Neuron (in vitro differentiated cells): ENCODE results near the gene STRADA.

Experiments
- H2AFZ ChIP-seq: one replicate; pipeline ENCODE4 v1.6.1; 2013; ENCODE audit warnings: low read depth, mild to moderate bottlenecking, inconsistent platforms, low read length, moderate library complexity
- H3K27me3 ChIP-seq: one replicate; pipeline ENCODE4 v1.6.1; 2013; ENCODE audit warnings: low read length; ENCODE audit not compliant: insufficient read depth
- H3K36me3 ChIP-seq: one replicate; pipeline ENCODE4 v1.6.1; 2013; ENCODE audit warnings: low read length; ENCODE audit not compliant: insufficient read depth
- H3K4me1 ChIP-seq: one replicate; pipeline ENCODE4 v1.6.1; 2013; ENCODE audit warnings: low read length; ENCODE audit not compliant: insufficient read depth
- H3K4me3 ChIP-seq: 2 replicates; pipeline ENCODE4 v1.5.1; 2013; ENCODE audit warnings: mild to moderate bottlenecking, low read length, moderate library complexity
- H3K9me3 ChIP-seq: one replicate; pipeline ENCODE4 v1.6.1; 2013; ENCODE audit warnings: low read length

Gene STRADA

DNA sequence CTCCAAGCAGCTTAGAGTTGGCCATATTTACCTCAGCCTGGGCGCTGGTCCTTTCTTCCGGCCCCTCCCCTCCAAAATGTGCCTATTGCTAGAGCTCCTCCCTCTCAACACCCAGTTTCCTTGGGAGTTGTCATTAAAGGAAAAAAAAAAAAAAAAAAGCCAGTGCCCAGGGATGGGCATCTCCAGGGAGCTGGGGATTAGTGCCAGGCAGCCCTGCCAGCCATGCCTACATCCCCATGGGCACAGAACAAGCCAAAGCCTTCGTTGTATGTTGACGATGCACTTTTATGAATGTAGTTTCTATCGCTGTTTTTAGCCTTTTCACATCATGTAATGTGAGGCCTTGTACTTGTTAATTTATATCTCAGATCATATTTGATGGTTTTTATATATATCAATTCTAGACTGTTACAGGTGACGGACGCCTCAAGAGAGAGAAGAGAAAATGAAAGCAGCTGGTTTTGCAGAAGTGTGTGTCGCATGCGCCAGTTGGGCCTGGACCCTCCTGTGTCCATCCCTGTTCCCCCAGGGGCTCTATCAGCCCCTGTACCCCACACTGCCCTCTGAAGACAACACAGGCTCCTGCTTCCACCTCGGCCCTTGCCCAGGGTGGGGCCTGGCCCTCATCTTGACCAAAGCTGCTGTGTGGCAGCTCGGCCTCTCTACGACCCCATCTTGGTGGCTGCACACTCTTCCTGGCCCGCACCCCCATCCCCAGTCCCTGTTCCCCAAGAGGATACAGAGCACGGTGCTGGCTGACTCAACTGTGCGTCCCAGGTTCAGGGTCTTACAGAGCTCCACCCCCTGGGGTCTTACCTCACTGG lies 46.4 kb downstream of the STRADA start:
- Histone ChIP-seq H3K9me3 (no peaks in the 10 kb centered on the region), H3K4me3 (no peak overlapping the region), H3K27me3 (no peaks in the 10 kb centered on the region), H3K4me1 (peaks cover 4% of the 10 kb centered on the region), H2AFZ (no peak overlapping the region), H3K36me3 (peaks cover 49% of the 10 kb centered on the region)

- H3K4me3 ChIP-seq = no peak overlapping the region
- peaks cover 56% of the 10 kb centered on the region for H3K36me3 ChIP-seq
- no peaks in the 10 kb centered on the region for H3K9me3 ChIP-seq
- no peaks in the 10 kb centered on the region for H3K27me3 ChIP-seq
- H3K4me1 ChIP-seq = peaks cover 4% of the 10 kb centered on the region
- H2AFZ ChIP-seq = no peak overlapping the region
Measured at GRCh38 chr17:63694229-63694949, 47.2 kb downstream of the STRADA start.

DNA sequence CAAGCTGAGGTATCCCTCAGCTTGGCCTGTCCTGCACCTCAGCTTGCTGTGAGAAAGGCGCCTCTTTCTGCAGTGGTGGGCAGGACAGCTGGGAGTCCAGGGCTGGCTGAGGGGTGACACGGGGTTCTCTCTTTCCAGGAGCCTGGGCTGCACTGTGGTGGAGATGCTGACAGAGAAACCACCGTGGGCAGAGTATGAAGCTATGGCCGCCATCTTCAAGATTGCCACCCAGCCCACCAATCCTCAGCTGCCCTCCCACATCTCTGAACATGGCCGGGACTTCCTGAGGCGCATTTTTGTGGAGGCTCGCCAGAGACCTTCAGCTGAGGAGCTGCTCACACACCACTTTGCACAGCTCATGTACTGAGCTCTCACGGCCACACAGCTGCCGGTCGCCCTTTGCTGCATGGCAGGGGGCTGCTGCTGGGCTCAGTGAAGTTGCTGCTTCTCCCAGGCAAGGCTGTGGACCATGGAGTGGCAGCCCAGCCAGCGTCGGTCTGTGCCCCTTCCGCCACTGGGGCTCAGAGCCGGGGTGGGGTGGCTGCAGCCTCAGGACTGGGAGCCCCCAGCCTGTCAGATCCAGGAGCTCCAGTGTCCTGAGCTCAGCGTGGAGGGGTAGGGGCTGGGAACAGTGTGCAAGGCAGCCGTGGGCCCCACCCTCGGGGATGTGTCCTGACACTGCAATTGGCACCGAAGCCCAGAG lies 48.0 kb downstream of the STRADA start:
- peaks cover 61% of the 10 kb centered on the region for H3K36me3 ChIP-seq
- H3K9me3 ChIP-seq = no peaks in the 10 kb centered on the region
- no peaks in the 10 kb centered on the region for H3K4me1 ChIP-seq
- H3K27me3 ChIP-seq = no peaks in the 10 kb centered on the region
- H3K4me3 ChIP-seq = no peak overlapping the region
- no peak overlapping the region for H2AFZ ChIP-seq

DNA sequence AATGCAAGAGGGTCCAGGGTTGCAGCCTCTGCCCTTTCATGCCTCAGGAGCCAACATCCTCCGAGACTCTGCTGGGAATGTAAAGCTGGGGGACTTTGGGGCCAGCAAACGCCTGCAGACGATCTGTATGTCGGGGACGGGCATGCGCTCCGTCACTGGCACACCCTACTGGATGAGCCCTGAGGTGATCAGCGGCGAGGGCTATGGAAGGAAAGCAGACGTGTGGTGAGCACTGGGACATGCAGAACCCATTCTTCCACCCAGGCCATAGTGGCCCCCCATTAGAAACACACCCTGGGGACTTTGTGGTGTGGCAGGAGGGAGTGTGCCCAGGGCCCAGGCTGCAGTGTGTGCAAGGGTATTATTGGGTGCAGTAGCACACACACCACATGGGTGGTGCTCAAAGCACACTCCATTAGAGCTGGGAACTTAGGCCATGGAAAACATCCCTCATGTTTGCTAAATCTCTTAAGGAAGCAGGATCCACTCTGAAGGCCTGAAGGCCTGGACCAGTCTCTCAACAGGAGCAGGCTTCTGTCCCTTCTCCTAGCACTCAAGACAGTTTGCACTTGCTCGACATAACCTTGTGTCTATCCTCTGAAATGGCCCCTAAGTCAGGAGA lies 49.3 kb downstream of the STRADA start:
- Histone ChIP-seq H3K36me3 (peaks cover 54% of the 10 kb centered on the region), H3K27me3 (no peaks in the 10 kb centered on the region), H2AFZ (no peak overlapping the region), H3K4me3 (no peak overlapping the region), H3K4me1 (no peaks in the 10 kb centered on the region), H3K9me3 (no peaks in the 10 kb centered on the region)

- Histone ChIP-seq H3K9me3 (no peaks in the 10 kb centered on the region), H3K27me3 (no peaks in the 10 kb centered on the region), H3K4me1 (no peaks in the 10 kb centered on the region), H2AFZ (no peak overlapping the region), H3K4me3 (no peak overlapping the region), H3K36me3 (peaks cover 61% of the 10 kb centered on the region)
Measured at GRCh38 chr17:63689479-63689878, 52.1 kb downstream of the STRADA start.

- Histone ChIP-seq H3K36me3 (peaks cover 57% of the 10 kb centered on the region), H2AFZ (no peak overlapping the region), H3K9me3 (no peaks in the 10 kb centered on the region), H3K27me3 (no peaks in the 10 kb centered on the region), H3K4me1 (no peaks in the 10 kb centered on the region), H3K4me3 (no peak overlapping the region)
Measured at GRCh38 chr17:63688396-63689020, 53.1 kb downstream of the STRADA start.

DNA sequence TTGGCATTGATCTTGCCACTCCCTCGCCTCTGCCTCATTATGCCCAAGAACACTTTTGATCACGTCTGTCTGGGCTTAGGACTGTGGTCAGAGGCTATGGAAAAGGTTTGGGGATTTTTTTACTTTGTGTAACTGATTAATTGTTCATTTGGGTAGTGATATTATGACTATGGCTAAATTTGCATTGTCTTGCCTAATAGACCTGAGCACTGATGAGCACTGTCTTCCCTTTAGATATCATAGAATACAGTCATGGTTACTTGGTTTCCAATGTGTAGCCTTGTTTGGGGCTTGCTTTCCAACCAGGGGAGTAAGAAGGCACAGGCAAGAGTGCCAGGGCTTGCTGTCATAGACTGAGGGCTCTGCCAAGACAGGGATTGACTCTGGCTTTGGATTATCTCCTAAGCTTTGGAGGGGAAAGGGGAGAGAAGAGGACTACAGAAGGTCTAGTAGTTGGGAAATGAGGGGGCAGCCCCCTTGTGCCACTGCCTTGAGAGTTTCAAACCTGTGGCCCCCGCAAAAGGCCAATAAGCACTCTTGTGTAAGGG lies 55.4 kb downstream of the STRADA start:
- peaks cover 57% of the 10 kb centered on the region for H3K36me3 ChIP-seq

DNA sequence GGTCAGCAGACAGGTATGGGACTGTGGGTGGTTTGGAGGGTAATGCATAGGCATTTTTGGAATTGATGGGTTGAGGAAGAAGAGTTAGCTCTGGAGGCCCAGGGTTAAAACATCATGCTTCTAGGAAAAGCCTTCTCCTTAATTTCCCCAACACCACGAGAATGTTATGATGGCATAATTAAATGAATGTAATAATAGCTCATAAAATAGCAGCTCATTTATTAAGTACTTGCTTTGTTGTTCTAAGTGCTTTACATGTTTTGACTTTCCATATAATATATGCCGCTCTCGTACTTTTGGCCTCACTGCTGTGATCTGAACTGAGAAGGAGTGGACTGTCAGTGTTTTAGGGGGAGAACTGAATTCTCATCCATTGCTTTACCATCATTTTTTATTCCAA lies 56.0 kb downstream of the STRADA start:
- Histone ChIP-seq H3K4me1 (no peaks in the 10 kb centered on the region), H3K36me3 (peaks cover 51% of the 10 kb centered on the region)

More for the DNA sequence above, 55.4 kb downstream of the STRADA start:
- H3K27me3 ChIP-seq = no peaks in the 10 kb centered on the region
- no peaks in the 10 kb centered on the region for H3K9me3 ChIP-seq
- no peak overlapping the region for H3K4me3 ChIP-seq
- H2AFZ ChIP-seq = no peak overlapping the region
- H3K4me1 ChIP-seq = no peaks in the 10 kb centered on the region

DNA sequence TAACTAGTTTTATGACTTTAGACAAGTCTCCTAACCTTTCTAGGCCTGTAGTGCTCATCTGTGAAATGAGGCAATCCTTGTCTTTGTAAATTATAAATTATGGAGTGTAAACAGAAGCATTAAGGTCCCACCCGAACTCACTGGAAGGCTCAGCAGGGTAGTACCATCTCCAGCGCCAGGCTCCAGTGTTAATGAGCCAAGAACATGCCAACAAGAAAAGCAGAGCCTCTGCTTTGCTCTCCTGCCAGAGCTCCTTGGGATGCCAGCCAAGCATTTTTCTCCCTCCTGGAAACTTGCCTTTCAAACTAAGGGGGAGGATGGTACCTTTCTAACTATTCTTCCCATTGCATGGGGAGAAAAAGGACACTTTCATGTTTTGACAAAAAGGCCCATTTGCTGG lies 56.6 kb downstream of the STRADA start:
- no peaks in the 10 kb centered on the region for H3K4me1 ChIP-seq

More for the DNA sequence above, 56.0 kb downstream of the STRADA start:
- H3K27me3 ChIP-seq = no peaks in the 10 kb centered on the region
- no peaks in the 10 kb centered on the region for H3K9me3 ChIP-seq
- H3K4me3 ChIP-seq = no peak overlapping the region
- no peak overlapping the region for H2AFZ ChIP-seq

GRCh38 chr17:63682981-63683380 lies 58.6 kb downstream of the STRADA start:
- Histone ChIP-seq H3K4me3 (no peak overlapping the region), H3K4me1 (no peaks in the 10 kb centered on the region), H3K27me3 (no peaks in the 10 kb centered on the region), H3K9me3 (no peaks in the 10 kb centered on the region), H3K36me3 (peaks cover 35% of the 10 kb centered on the region), H2AFZ (no peak overlapping the region)

More for the DNA sequence above, 56.6 kb downstream of the STRADA start:
- Histone ChIP-seq H3K36me3 (peaks cover 46% of the 10 kb centered on the region), H3K9me3 (no peaks in the 10 kb centered on the region), H2AFZ (no peak overlapping the region), H3K4me3 (no peak overlapping the region), H3K27me3 (no peaks in the 10 kb centered on the region)

DNA sequence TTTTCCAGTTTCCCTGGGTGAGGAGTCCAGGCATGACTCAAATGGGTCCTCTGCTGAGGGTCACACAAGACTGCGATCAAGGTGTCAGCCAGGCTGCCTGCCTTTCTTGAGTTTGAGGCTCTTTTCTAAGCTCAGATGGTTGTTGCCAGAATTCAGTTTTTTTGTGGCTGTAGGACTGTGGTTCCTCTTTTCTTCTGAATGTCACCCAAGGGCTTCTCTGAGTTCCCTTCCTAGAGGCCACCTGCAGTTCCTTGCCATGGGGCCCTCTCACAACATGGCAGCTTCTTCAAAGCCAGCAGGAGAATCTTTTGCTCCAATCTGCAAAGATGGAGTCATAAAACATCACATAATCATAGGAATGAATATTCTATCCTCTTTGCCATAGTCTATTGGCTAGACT lies 59.2 kb downstream of the STRADA start:
- no peak overlapping the region for H3K4me3 ChIP-seq
- H2AFZ ChIP-seq = no peak overlapping the region
- H3K4me1 ChIP-seq = no peaks in the 10 kb centered on the region
- no peaks in the 10 kb centered on the region for H3K9me3 ChIP-seq
- no peaks in the 10 kb centered on the region for H3K27me3 ChIP-seq
- peaks cover 39% of the 10 kb centered on the region for H3K36me3 ChIP-seq

GRCh38 chr17:63681530-63681929 lies 60.1 kb downstream of the STRADA start:
- no peaks in the 10 kb centered on the region for H3K4me1 ChIP-seq
- peaks cover 46% of the 10 kb centered on the region for H3K36me3 ChIP-seq
- H3K9me3 ChIP-seq = no peaks in the 10 kb centered on the region
- no peak overlapping the region for H3K4me3 ChIP-seq
- H3K27me3 ChIP-seq = no peaks in the 10 kb centered on the region
- H2AFZ ChIP-seq = no peak overlapping the region
